HepG2 (cell line): ENCODE data around the gene ANKAR. TPM values are rescaled to one million over a fixed set of nuclear protein-coding genes. Genes with fewer than 3 reads are reported as not detected.
A peak's percentile ranks its signal among the peaks of the same experiment; 100 is the strongest.

Experiments
- CREBL2 ChIP-seq: sonication (generic); formaldehyde crosslinking; IDR thresholded peaks from 2 replicates; pipeline ENCODE4 v1.8.1; 2023; ENCODE audit warnings: missing genetic modification reagents, mild to moderate bottlenecking, borderline replicate concordance
- DBP ChIP-seq: sonication (generic); formaldehyde crosslinking; IDR thresholded peaks from 2 replicates; pipeline ENCODE4 v1.4.0; 2020; ENCODE audit warnings: missing genetic modification reagents; ENCODE audit errors: not compliant biosample characterization
- ETS1 ChIP-seq: sonication (generic); formaldehyde crosslinking; IDR thresholded peaks from 2 replicates; pipeline ENCODE4 v1.4.0; 2020; ENCODE audit warnings: missing genetic modification reagents
- FOXP4 ChIP-seq: sonication (generic); formaldehyde crosslinking; IDR thresholded peaks from 2 replicates; pipeline ENCODE4 v1.4.0; 2020; ENCODE audit warnings: missing genetic modification reagents
- HIVEP1 ChIP-seq: sonication (generic); formaldehyde crosslinking; IDR thresholded peaks from 2 replicates; pipeline ENCODE4 v1.4.0; 2020; ENCODE audit warnings: mild to moderate bottlenecking, missing genetic modification reagents
- HNF1B ChIP-seq: sonication (generic); formaldehyde crosslinking; IDR thresholded peaks from 2 replicates; pipeline ENCODE4 v1.5.1; 2020; ENCODE audit warnings: mild to moderate bottlenecking, moderate library complexity, missing genetic modification reagents
- IRF2 ChIP-seq: IDR thresholded peaks from 2 replicates; pipeline ENCODE4 v1.6.1; 2018; ENCODE audit warnings: missing genetic modification reagents, missing compliant biosample characterization
- MTERF4 ChIP-seq: sonication (generic); formaldehyde crosslinking; IDR thresholded peaks from 2 replicates; pipeline ENCODE4 v1.8.0; 2023; ENCODE audit warnings: mild to moderate bottlenecking, missing genetic modification reagents
- MXD1 ChIP-seq: sonication (generic); formaldehyde crosslinking; IDR thresholded peaks from 2 replicates; pipeline ENCODE4 v1.4.0; 2020; ENCODE audit warnings: mild to moderate bottlenecking, missing genetic modification reagents
- REPIN1 ChIP-seq: sonication (generic); formaldehyde crosslinking; IDR thresholded peaks from 2 replicates; pipeline ENCODE4 v1.8.0; 2022; ENCODE audit warnings: missing genetic modification reagents, low read depth, mild to moderate bottlenecking, borderline replicate concordance
- SETDB1 ChIP-seq: sonication (generic); formaldehyde crosslinking; IDR thresholded peaks from 2 replicates; pipeline ENCODE4 v1.5.1; 2020; ENCODE audit warnings: missing genetic modification reagents, mild to moderate bottlenecking, borderline replicate concordance
- SNRNP70 ChIP-seq: fragments of 200-400 bp; formaldehyde crosslinking; IDR thresholded peaks from 2 replicates; pipeline ENCODE4 v1.6.1; 2017; ENCODE audit warnings: mild to moderate bottlenecking, low read depth, low read length, moderate library complexity
- SRSF9 ChIP-seq: fragments of 200-400 bp; formaldehyde crosslinking; IDR thresholded peaks from 2 replicates; pipeline ENCODE4 v1.6.1; 2018; ENCODE audit warnings: borderline replicate concordance, mild to moderate bottlenecking, low read depth, low read length; ENCODE audit not compliant: insufficient read depth, poor library complexity, severe bottlenecking
- TRIM22 ChIP-seq: fragments of 450-650 bp; IDR thresholded peaks from 2 replicates; pipeline ENCODE4 v1.6.1; 2017
- ZFP41 ChIP-seq: sonication (generic); formaldehyde crosslinking; IDR thresholded peaks from 2 replicates; pipeline ENCODE4 v1.4.0; 2020; ENCODE audit warnings: mild to moderate bottlenecking, missing genetic modification reagents, borderline replicate concordance
- ZNF101 ChIP-seq: sonication (generic); formaldehyde crosslinking; IDR thresholded peaks from 2 replicates; pipeline ENCODE4 v1.4.0; 2020; ENCODE audit warnings: mild to moderate bottlenecking, low read depth, missing genetic modification reagents, borderline replicate concordance
- ZNF660 ChIP-seq: sonication (generic); formaldehyde crosslinking; IDR thresholded peaks from 2 replicates; pipeline ENCODE4 v1.5.1; 2020; ENCODE audit warnings: mild to moderate bottlenecking, low read depth, missing genetic modification reagents, borderline replicate concordance
- ZNF740 ChIP-seq: sonication (generic); formaldehyde crosslinking; IDR thresholded peaks from 2 replicates; pipeline ENCODE4 v1.4.0; 2020; ENCODE audit warnings: missing genetic modification reagents
- polyA plus RNA-seq, 8 experiments: library from polyadenylated mRNA; depleted of rRNA in 3 of 8; stranded (reverse) in 7 of 8; unstranded in 1 of 8; fragments of >200 nt; fragmentation: Illumina TruSeq in 4 of 8; extraction: Trizol in 4 of 8; gene quantifications; 2 replicates each; pipeline versions ENCODE4 v1.2.1 to v1.2.3, GENCODE V29; 2011 to 2016; ENCODE audit warnings: low read depth in 4 of 8, missing spikeins in 1 of 8, mixed read lengths in 1 of 8; ENCODE audit not compliant: insufficient read depth in 1 of 8
- total RNA-seq, 5 experiments: library from RNA; depleted of rRNA; stranded (reverse); fragments of >200 nt; fragmentation: Illumina TruSeq; extraction: Trizol; gene quantifications; 2 replicates each; pipeline ENCODE4 v1.2.3, GENCODE V29; 2016; ENCODE audit warnings: low read depth in 1 of 5

Gene ANKAR
- total and polyA plus RNA-seq, 2 of the 13 experiments (the other 11 are each of a cell fraction or from before 2014, with no cell fraction given) = 3.6 to 5.0 TPM

- TF ChIP-seq MTERF4 (CRISPR knock-in tag) (peak; percentile 98), FOXP4 (CRISPR knock-in tag) (peak; percentile 55), IRF2 (CRISPR knock-in tag) (peak; percentile 96), SETDB1 (CRISPR knock-in tag) (no peak), DBP (peak; percentile 60), ETS1 (CRISPR knock-in tag) (no peak), ZNF740 (CRISPR knock-in tag) (no peak; the same call in none of the 2 replicates), SNRNP70 (no peak), ZFP41 (0 out of 2 replicates have a peak, but pooled peaks have one; percentile 42), SRSF9 (no peak), HNF1B (CRISPR knock-in tag) (peak; percentile 77), CREBL2 (CRISPR knock-in tag) (peak; percentile 97; the same call in 1 of the 2 replicates), ZNF660 (CRISPR knock-in tag) (no peak), REPIN1 (CRISPR knock-in tag) (peak; percentile 99), TRIM22 (no peak), ZNF101 (CRISPR knock-in tag) (peak; percentile 80; the same call in 1 of the 2 replicates), HIVEP1 (CRISPR knock-in tag) (peak; percentile 93), MXD1 (CRISPR knock-in tag) (peak; percentile 94)
These were observed at the start of gene ANKAR (continued) for GRCh38 chr2:189674374-189675112.
